T-helper 9 cell (primary cell): ENCODE results near the gene DPEP1.
"Not testable (repeated sequence)": the region's sequence is repeated elsewhere in the genome, so short reads cannot be mapped to it uniquely, and the experiment has no call there.

Experiments used
- DNase-seq: peaks from one replicate; pipeline ENCODE4 v3.0.0-alpha.2; 2020
- total RNA-seq, 2 donors: gene quantifications; one replicate each; lab custom pipeline; 2026; lab: John Stamatoyannopoulos, UW

Gene DPEP1
- total RNA-seq = 0 reads per million in 2 donors

DNA sequence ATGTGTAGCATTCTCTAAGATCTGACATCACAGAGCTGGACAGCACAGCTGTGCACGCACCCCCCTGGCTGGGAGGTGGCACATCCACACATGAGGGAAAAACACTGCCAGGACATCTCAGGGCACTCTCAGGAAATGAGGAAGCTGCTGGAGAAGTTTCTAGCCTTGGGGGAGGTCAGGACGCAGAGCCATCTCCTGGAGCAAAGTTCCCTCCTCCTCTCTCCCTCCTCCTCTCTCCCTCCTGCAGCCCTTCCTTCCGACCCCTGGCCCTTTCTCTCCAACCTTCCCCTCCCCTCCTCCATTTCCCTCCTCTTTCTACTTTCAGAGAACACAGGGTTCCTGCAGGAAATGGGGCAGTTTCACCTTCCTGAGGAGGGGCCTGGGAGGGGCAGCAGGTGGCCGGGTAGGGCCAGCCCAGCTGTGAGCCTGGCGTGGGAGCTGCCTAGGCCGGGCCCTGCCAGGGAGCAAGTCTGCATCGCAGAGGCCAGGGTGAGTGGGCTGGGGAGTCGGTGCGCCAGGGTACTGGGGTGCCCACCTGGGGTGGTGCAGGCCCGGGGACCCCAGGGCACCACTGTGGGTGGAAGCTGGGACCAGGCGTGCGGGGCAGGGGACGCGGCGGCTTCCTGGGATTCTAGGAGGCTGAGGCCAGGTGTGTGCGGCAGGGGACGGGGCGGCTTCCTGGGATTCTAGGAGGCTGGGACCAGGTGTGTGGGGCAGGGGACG is at the start of gene DPEP1:
DPEP1 (plus strand) TSS at position 412 of the 723 bp plus-strand sequence. CDS start 16,769 bp downstream, outside the sequence.
- no peak for DNase-seq

DNA sequence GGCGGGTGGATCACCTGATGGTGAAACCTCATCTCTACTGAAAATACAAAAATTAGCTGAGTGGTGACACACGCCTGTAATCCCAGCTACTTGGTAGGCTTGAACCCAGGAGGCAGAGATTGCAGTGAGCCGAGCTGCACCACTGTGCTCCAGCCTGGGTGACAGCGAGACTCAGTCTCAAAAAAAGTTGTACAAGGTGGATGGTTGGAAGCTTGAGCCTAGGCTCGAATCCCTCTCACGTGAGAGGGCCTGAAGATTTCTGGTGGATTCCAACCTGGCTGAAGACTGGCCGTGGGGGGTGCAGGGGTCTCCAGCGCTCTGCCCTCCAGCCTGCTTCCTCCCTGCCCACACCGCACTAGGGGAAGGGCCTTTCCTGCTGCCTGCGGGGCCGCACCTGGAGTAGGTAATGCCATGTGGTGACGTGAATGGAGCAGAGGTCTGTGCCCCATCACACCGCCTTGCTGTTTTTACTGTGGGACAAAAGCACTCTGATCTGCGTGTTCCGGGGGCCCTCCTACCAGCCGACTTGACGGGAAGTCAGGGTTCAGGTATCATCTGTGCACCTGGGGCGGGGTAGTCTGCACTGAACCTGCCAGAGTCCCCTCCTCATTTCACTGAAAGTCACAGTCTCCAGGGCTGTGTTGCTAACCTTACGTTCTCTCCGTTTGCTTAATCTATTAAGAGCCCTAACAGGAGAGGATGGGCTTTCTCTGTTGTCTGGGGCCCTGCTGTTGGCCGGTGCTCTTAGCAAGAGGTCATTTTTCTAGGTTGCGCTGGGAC is 48.8 kb upstream of the DPEP1 start:
- DNase-seq = no peak

DNA sequence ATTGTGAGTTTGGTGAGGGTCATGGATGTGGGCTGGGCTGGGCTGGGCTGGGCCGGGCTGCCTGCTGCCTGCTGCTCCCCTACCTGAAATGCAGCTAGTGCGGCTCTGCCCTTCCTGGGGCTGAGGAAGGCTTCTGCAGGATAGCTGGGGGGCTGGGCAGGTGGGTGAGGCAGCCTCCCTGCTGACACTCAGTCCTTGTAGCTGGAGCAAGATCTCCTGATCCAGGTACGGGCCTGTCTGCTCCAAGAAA is 48.3 kb upstream of the DPEP1 start:
- no peak for DNase-seq

DNA sequence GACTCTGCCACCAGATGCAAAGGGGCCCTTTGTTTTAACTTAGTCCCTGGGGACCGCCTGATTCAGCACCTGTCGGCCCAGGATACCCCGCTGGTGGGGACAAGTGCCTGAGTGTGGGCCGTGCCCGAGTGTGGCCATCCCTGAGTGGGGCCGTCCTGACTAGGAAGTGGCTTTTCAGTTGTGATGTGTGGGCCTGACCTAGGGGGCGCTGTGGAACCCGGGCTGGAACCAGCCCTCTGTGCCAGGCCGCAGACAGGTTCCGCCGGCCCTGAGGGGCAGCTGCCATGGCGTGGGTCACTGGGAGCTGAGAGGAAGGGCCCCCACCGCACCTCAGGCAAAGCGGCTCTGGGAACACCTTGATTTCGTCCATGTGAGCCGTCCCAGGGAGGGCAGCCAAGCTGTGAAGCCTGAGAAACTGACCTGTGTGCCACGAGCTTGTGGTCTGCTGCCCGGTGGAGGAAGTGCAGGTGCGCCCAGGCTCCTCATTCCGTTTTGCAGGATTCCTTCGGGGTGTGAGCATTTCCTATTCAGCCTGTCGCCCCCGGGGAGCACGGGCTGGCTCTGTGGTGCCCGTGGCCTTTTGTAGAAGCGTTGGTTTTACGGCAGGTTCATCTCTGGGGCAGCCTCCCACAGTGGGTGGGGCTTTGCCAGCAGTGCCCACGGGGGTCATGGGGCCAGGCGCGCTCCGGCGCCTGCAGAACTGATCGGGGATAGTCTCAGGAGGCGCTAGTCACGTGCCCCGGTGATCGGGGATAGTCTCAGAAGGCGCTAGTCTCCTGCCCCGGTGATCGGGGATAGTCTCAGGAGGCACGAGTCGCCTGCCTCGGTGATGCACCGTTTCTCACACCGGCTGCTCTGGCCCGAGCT is 47.7 kb upstream of the DPEP1 start:
- DNase-seq = peak; percentile 40

DNA sequence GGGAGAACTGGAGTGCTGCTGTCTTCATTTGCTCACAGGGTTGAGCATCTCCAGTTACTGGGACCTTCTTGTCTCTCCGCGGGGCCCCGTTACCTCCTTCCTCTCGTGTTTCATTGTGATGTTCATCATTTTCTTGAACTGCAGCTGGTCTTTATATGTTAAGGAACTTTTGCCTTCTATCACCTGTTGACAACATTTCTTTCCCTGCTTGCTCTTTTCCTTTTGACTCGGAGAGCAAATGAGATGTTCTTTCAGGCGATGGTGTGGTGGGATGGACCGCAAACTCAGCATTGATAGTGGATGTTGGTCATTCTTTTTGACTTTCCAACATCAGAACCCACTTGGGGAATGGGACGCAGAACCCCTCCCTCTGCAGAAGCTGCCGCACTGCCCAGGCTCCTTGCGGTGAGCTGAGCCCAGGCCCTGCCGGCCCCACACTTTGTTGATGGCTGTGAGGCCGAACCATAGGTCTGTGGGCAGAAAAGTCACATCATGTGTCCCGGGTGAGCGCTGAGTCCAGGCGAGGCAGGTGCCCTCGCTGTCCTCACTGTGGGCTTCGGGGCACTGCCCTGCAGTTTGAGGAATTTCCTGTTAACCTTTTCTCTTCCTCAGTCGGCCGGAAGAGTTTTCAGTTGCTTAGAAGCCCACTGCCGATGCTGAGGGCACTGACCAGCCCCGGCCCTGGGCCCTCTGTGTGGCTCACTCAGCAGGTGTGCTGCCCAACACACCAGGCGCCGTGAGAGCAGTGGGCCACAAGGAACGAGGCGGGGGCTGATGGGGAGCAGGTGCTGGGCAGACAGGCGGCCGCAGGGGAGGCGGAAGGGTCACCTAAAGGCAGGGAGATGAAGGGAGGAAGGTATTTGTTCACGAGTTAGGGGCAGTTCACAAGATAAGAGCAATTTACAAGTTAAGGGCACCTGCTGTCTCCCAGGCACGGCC is 45.5 kb upstream of the DPEP1 start:
- no peak for DNase-seq

DNA sequence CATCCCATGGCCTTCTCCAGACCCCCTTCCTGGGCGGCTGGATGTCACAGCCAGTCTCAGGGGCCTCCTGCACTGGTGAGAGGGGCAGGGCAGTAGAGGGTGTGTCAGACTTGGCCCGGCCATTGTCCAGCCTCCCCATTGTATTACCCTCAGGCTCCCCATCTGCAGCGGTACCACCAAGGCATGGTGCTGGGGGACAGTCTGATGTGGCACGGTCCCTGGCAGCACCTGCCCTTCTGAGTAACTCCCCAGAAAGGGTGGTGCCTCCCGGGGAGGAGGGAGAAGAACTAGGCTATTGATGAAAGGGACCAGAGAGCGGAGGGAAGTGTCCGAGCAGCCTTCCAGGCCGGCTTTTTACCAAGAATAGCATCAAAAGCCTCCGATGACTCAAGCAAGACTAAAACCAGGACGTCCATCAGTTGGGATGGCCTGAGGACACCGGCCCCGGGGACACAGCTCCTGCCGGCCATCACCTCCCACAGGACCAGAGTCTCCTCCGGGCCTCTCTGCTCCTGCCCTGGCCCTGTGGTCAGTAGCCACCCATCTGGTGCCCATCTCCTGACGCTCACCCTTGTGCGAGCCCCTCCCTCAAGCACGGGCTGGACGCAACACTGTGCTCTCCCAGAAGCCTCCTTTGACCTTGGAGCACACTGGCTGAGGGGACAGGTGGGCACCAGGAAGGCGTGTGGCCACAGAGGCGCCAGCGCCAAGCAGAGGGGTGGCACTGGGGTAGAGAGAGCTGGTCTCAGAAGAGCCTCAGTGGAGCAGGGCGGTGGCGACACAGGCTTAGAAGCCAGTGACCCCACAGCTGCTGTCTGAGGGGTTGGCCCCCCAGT is 43.7 kb upstream of the DPEP1 start:
- DNase-seq = no peak

DNA sequence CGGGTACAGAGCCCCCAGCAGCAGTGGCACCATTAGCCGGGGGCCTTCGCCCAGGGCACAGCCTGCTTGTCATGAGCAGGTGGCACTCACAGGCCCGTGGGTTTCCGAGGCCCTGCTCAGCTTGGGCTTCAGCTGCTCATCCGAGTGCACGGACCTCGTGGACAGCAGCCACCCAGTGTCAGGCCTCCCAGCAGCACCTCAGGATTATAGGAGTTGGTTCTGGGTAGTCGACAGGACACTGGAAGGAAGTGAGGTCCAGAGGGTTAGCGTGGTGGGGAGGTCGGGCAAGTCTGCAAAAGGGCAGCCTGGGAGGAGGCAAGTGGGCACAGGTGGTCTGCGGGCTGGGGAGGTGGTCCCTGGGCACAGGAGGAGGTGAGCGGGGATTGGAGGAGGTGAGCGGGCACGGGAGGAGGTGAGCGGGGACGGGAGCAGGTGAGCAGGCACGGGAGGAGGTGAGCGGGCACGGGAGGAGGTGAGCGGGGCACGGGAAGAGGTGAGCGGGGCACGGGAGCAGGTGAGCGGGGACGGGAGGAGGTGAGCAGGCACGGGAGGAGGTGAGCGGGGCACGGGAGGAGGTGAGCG is 43.0 kb upstream of the DPEP1 start:
- no peak for DNase-seq

DNA sequence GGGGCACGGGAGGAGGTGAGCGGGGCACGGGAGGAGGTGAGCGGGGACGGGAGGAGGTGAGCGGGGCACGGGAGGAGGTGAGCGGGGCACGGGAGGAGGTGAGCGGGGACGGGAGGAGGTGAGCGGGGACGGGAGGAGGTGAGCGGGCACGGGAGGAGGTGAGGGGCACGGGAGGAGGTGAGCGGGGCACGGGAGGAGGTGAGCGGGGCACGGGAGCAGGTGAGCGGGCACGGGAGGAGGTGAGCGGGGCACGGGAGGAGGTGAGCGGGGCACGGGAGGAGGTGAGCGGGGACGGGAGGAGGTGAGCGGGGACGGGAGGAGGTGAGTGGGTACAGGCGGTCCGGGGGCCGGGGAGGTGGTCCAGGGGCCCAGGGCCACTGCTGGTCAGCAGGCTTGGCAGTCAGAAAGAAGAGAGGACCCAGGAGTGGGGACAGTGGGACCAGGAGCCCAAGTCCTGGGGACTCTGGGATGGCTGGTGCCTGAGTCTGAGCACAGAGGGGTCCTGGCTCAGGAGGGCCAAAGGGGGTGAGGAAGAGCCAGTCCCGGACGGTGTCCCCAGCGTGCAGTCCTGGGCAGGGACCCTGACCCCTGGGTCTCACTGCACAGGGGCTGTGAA is 42.4 kb upstream of the DPEP1 start:
- DNase-seq = not testable (repeated sequence)

DNA sequence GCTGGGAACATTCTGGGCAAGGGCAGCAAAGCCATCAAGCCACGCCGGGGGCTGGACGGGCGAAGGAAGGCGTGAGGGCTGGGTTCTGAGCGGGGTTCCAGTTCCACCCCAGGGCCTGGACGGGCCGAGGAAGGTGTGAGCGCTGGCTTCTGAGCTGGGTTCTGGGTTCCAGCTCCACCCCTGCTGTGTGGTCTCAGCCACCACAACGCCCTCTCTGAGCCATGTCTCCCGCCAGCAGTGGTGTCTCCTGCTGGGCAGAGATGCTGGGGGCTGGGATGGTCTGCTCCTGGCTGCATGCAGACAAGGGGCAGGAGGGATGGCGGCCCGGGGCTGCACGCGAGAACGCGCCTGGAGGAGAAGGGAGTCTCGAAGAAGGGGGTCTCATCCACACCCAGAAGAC is 41.8 kb upstream of the DPEP1 start:
- no peak for DNase-seq

DNA sequence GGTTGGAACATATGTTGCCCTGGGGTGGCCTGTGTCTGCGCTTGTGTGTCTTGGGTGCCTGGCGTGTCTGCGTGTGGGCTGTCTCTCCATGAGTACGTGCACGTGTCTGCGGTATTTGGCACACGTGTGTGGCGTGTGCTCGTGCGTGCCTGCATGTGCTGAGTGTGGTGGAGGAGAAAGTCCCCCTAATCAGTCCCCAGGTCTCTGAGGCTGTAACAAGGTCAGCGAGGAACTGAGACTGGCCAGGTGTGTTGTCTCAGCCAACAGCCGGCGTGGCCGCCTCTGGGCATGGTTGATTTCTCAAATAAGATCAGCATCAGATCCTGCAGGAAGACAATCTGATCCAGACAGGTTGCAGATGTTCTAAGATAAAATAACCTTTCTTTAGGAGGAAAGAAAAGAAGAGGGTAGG is 41.4 kb upstream of the DPEP1 start:
- DNase-seq = no peak

DNA sequence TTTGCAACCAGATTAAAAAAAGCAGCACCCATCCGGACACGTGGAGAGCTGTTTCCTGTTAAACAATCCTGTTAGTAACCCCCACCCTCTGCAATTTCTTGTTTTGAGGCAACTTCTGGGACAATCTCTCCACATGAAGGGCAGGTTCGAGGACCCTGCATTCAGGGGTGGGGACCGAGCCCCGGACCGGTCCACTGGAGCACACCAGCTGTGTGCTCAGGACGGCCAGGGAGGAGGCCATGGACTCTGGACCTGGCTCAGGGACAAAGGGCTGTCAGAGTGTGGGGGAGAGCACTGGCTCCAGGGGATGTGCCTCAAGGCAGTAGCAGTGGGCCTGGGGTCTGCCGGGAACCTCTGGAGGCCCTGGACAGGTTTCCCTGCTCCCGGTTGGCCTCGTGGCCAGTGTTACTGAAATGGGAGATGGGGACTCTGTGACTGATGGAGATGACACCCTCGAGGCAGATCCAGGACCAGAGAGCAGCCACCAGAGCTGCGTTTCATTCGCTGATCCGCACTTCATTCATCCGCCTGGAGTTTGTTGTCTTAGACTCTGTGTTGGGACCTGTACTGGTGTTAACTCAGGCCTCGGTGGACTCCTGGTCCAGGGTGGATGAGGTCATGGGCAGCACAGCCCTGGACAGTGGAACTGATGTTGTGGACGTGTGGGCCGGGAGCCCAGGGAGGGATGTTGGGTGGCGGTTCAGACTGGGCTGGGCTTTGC is 40.8 kb upstream of the DPEP1 start:
- no peak for DNase-seq

DNA sequence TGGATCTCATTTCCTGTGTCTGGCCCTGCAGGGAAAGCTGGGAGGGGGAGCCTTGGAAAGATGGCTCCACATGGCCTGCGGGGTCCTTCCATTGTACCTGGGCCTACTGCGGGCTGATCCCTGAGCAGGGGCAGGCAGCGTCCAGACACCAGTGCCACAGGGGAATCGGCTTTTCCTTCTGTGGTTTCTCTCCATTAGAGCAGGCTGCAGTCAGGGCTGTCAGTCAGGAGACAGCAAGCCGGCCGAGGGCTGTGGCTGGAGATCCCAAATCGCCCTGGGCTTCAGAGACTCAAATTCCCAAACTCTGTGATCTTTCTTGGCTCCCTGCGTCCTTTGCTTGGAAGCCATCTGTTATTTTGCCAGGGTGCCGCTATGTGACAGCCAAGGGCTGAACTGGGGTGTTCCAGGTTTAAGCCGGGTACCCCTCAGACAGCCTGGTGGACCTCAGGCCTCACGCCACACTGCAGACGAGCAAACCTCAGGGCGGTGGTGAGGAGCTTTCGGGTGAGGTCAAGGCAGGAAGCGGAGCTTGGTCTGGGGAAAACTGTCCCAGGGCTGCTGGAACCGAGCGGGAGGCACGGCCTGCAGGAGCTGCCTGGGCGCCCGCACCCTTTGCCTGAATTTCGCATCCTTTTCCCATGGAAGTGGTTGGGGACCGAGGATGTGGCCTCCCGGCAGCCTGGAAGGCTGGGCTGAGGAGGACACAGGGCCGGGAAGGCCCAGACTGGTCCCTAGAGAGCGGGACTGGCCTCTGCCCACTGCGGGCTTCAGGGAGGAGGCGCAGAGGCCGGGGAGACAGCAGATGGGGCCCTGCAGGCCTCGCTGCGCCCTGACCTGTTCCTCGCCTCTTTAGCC is 39.4 kb upstream of the DPEP1 start:
- no peak for DNase-seq

DNA sequence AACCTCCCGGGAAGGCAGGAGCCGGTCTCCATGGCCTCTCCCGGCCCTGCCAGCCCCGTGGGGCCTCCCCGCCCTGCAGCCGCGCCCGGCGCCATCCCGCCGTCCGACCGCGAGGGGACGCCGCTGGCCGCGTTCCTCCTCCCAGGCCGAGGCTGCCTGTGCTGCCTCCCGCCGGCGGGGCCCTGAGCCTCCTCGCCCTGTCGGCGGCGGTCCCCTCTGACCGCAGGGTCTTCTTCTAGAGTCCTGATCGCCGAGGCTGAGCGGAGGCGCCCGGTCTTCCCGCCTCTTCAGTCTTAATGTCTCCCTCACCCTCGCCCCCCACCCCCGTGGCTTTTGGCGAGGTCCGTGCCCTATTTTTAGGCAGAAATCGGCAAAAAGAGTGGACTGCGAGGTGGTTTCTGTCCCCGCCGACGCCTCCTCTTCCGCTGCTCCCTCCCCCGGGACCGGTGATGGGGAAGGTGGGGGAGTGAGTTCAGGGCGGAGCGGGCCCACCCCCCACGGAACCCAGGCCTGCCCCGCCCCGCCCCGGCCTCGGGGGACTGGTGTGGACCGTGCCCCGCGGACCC is 38.7 kb upstream of the DPEP1 start:
- peak; percentile 39 for DNase-seq

DNA sequence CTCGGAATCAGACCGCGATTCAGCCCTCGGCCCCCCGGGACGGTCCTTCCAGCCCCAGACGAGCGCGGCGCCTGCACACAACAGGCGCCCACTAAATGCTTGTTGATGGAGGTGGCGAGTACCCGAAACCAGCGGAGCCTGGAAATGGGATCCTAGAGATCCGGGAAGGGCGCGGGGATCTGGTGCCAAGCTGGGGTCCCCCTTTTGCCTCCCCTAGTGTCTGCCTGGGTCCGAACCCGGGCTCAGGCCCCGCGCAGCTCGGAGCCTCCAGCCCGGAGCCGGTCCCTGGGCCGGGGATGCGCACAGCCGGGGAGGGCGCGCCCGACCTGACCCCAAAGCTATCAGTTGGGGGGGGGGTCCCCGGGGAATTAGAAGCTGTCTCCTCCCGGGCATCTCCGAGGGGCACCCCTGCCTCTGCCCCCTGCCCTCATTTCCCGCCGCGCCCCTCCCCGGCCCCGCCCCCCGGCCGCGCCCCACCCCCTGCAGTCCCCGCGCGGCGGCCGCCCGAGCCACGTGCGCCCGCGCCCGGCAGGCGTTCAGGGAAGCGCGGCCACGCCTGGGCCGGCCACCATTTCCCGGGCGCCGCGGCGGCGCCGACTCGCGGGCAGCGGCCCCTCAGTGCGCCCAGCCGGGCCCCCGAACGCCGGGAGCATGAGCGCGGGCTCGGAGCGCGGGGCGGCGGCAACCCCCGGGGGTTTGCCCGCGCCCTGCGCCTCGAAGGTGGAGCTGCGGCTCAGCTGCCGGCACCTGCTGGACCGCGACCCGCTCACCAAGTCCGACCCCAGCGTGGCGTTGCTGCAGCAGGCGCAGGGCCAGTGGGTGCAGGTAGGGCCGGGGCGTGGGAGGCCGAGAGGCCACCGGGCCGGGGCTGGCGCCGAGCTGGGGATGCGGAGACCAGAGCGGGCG is 37.9 kb upstream of the DPEP1 start, which contains the start of gene CPNE7:
CPNE7 (plus strand) TSS at position 512 of the 906 bp plus-strand sequence; CDS start at position 652, 140 bp downstream.
- DNase-seq = no peak

DNA sequence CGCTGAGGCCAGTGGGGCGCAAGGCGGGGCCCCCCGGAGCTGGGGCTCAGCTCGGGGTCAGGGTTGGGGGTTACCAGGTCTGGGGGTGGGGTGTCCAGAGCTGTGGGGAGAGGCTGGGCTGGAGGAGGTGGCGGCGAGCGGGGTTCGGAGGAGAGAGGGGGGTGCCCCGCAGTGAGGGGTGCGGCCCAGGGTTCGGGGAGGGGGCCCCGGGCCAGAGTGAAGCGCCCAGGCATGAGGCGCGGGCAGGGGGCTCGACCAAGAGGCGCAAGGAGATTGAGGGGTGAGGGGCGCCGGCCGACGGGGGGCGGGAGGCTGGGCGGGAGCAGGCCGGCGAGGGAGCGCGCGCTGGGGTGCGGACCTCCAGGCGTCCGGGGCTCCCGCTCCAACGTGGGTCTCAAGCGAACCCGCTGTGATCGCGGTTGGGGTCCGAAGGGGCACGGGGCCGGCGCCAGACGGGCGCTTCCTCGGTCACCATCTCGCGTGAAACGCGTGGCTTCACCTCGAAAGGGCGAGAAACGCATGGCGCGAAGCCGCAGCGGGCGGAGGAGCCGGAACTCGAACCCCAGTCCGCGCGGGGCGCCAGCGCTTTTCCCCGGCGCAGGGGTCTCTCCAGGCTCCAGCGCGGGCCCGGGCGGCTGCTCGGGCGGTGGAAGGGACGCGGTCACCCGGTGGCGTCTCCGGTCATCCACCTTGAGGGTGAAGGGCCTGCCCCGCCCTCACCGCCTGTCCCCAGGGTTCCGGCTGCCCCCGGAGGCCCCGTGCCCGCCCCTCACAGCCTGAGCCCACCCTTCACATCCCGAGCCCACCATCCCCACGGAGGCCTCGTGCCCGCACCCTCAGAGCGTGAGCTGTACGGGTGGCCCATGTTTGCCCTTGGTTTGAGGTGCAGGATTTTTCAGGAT is 37.0 kb upstream of the DPEP1 start:
- no peak for DNase-seq
